ENCODE measurements around the gene SPZ1.

GRCh38 chr5:80289320-80289719 is 30.5 kb upstream of the SPZ1 start:
- no peak for TF ChIP-seq CTCF (IDR thresholded peaks at IDR 0.05)
- TF ChIP-seq POLR2A (IDR thresholded peaks at IDR 0.05) = no peak
- no peak for TF ChIP-seq EP300 (IDR thresholded peaks at IDR 0.05)
- no peak for TF ChIP-seq POLR2AphosphoS5 (IDR thresholded peaks at IDR 0.05)

Data from stomach (tissue), 4 donors.